Chondrocyte (in vitro differentiated cells): ENCODE results near the gene HYAL3. TPM values are rescaled to one million over a fixed set of nuclear protein-coding genes. Genes with fewer than 3 reads are reported as not detected.
"Not testable (repeated sequence)": the region's sequence is repeated elsewhere in the genome, so short reads cannot be mapped to it uniquely, and the experiment has no call there.

Source experiments
- DNase-seq: peaks from one replicate; pipeline ENCODE4 v3.0.0; 2021; ENCODE audit warnings: mixed read lengths, low spot score
- H3K27ac Mint-ChIP-seq: one replicate; pipeline ENCODE4 v1.8.0; 2021; ENCODE audit warnings: mild to moderate bottlenecking, moderate library complexity, mixed read lengths; ENCODE audit not compliant: unreplicated experiment
- H3K27me3 Mint-ChIP-seq: 2 replicates; pipeline ENCODE4 v1.8.0; 2021; ENCODE audit warnings: low read depth, mixed read lengths
- H3K36me3 Mint-ChIP-seq: 2 replicates; pipeline ENCODE4 v1.8.0; 2021; ENCODE audit warnings: low read depth, mixed read lengths
- H3K4me1 Mint-ChIP-seq: 2 replicates; pipeline ENCODE4 v1.8.0; 2021; ENCODE audit warnings: low read depth, mild to moderate bottlenecking, mixed read lengths
- H3K4me3 Mint-ChIP-seq: one replicate; pipeline ENCODE4 v1.8.0; 2021; ENCODE audit warnings: mild to moderate bottlenecking, moderate library complexity, mixed read lengths; ENCODE audit not compliant: unreplicated experiment
- H3K9me3 Mint-ChIP-seq: 2 replicates; pipeline ENCODE4 v1.8.0; 2021; ENCODE audit warnings: low read depth, mixed read lengths
- CTCF ChIP-seq: fragments of 200-600 bp; sonication (generic); IDR thresholded peaks from 2 replicates; pipeline ENCODE4 v1.5.0; 2021; ENCODE audit warnings: antibody characterized with exemption, mild to moderate bottlenecking, moderate library complexity
- total RNA-seq: library from RNA; stranded (reverse); gene quantifications from 3 replicates; pipeline ENCODE4 v1.2.1, GENCODE V29; 2021

Gene HYAL3
- total RNA-seq, 1 donor from 2014 or later = 5.4 TPM

- Mint-ChIP-seq H3K9me3 (no peaks in the 10 kb centered on the region), H3K27me3 (peaks cover 11% of the 10 kb centered on the region), H3K36me3 (no peaks in the 10 kb centered on the region), H3K27ac (no peak overlapping the region), H3K4me1 (peaks cover 10% of the 10 kb centered on the region), H3K4me3 (no peak overlapping the region)
- TF ChIP-seq CTCF = no peak
- no peak for DNase-seq
These were observed 23.8 kb downstream of the HYAL3 start for GRCh38 chr3:50275141-50275995.

GRCh38 chr3:50274371-50275104 is 24.7 kb downstream of the HYAL3 start:
- H3K4me3 Mint-ChIP-seq = no peak overlapping the region
- peaks cover 17% of the 10 kb centered on the region for H3K4me1 Mint-ChIP-seq
- no peaks in the 10 kb centered on the region for H3K9me3 Mint-ChIP-seq
- DNase-seq = no peak
- no peak overlapping the region for H3K27ac Mint-ChIP-seq
- H3K27me3 Mint-ChIP-seq = peaks cover 11% of the 10 kb centered on the region
- peak; percentile 85 for TF ChIP-seq CTCF
- H3K36me3 Mint-ChIP-seq = no peaks in the 10 kb centered on the region

- TF ChIP-seq CTCF = no peak
- no peak overlapping the region for H3K27ac Mint-ChIP-seq
- no peak for DNase-seq
- peaks cover 11% of the 10 kb centered on the region for H3K27me3 Mint-ChIP-seq
- no peak overlapping the region for H3K4me3 Mint-ChIP-seq
- no peaks in the 10 kb centered on the region for H3K36me3 Mint-ChIP-seq
- no peaks in the 10 kb centered on the region for H3K9me3 Mint-ChIP-seq
- H3K4me1 Mint-ChIP-seq = peaks cover 26% of the 10 kb centered on the region
These were observed 25.5 kb downstream of the HYAL3 start for GRCh38 chr3:50273689-50274065.

GRCh38 chr3:50272911-50273688 is 26.1 kb downstream of the HYAL3 start:
- no peak for DNase-seq
- no peak overlapping the region for H3K27ac Mint-ChIP-seq

GRCh38 chr3:50272538-50272910 is 26.7 kb downstream of the HYAL3 start:
- Mint-ChIP-seq H3K27me3 (peaks cover 11% of the 10 kb centered on the region), H3K4me1 (peaks cover 37% of the 10 kb centered on the region)
- not testable (repeated sequence) for DNase-seq, H3K36me3 Mint-ChIP-seq, H3K9me3 Mint-ChIP-seq, H3K4me3 Mint-ChIP-seq, H3K27ac Mint-ChIP-seq

More at GRCh38 chr3:50272911-50273688, 26.1 kb downstream of the HYAL3 start:
- H3K27me3 Mint-ChIP-seq = peaks cover 11% of the 10 kb centered on the region
- no peaks in the 10 kb centered on the region for H3K36me3 Mint-ChIP-seq
- H3K4me3 Mint-ChIP-seq = peak overlapping the region; percentile 62
- no peaks in the 10 kb centered on the region for H3K9me3 Mint-ChIP-seq
- TF ChIP-seq CTCF = peak; percentile 98
- peaks cover 32% of the 10 kb centered on the region for H3K4me1 Mint-ChIP-seq
